HCT116 (cell line): ENCODE data around the gene MGRN1. TPM values are rescaled to one million over a fixed set of nuclear protein-coding genes. Genes with fewer than 3 reads are reported as not detected.

Experiments
- ATAC-seq: fragments of 200-7000 bp; cut with Tn5 transposase; 2 replicates; pipeline ENCODE4 v1.9.1; 2020; ENCODE audit warnings: mild to moderate bottlenecking, moderate library complexity
- BruUV-seq: library from RNA; stranded (reverse); fragments of 400-500 nt; replicated peaks from 2 replicates; lab custom pipeline; 2021; lab: Mats Ljungman, UMichigan
- CTCF ChIA-PET: fragments of 300-600 bp; sonication (Branson Sonifier 250); formaldehyde crosslinking; loops from one replicate; lab custom pipeline; 2021; ENCODE audit warnings: antibody characterized with exemption; lab: Charles Lee
- POLR2A ChIA-PET: fragments of 300-600, 350-600 bp; sonication (Branson Sonifier 250); formaldehyde crosslinking; loops from one replicate; lab custom pipeline; 2021; ENCODE audit warnings: antibody characterized with exemption; lab: Charles Lee
- RAD21 ChIA-PET, 2 experiments: fragments of 300-600 bp; sonication (Branson Sonifier 250); formaldehyde crosslinking; loops; one replicate each; lab custom pipeline; 2023; ENCODE audit warnings: low total read pairs in 2 of 2; ENCODE audit not compliant: uncharacterized antibody in 2 of 2, unreplicated experiment in 2 of 2, low non-redundant PET in 1 of 2; lab: Charles Lee
- DNase-seq: peaks from one replicate; pipeline ENCODE4 v3.0.0-alpha.2; 2010; ENCODE audit warnings: low read depth, low spot score
- H2AFZ ChIP-seq: fragments of 200-600 bp; shearing (Covaris generic), sonication (generic); 2 replicates; pipeline ENCODE4 v1.6.1; 2017; ENCODE audit warnings: low read depth, mixed run types, mixed read lengths, antibody characterized with exemption, low read length; ENCODE audit not compliant: poor library complexity, severe bottlenecking
- H3K27ac ChIP-seq: 2 replicates; pipeline ENCODE4 v1.5.1; 2012; ENCODE audit warnings: low read depth, low read length
- H3K27me3 ChIP-seq: fragments of 200-600 bp; sonication (generic); 2 replicates; pipeline ENCODE4 v1.6.1; 2016; ENCODE audit warnings: mixed run types, low read length, mixed read lengths; ENCODE audit not compliant: insufficient read depth
- H3K36me3 ChIP-seq, 2 experiments: fragments of 200-500 bp in 1 of 2; fragments of 200-600 bp in 1 of 2; sonication (Bioruptor generic) in 1 of 2; sonication (generic) in 1 of 2; 2 replicates each; pipeline versions ENCODE4 v1.5.1 to v1.6.1; 2014 to 2016; ENCODE audit warnings: low read length in 2 of 2, inconsistent platforms in 1 of 2, mixed read lengths in 1 of 2, mixed run types in 1 of 2; ENCODE audit not compliant: insufficient read depth in 2 of 2, control insufficient read depth in 1 of 2
- H3K4me1 ChIP-seq, 2 experiments: fragments of 200-600 bp in 1 of 2; sonication (generic) in 1 of 2; 2 replicates each; pipeline versions ENCODE4 v1.5.1 to v1.6.1; 2012 to 2017; ENCODE audit warnings: low read length in 2 of 2, inconsistent platforms in 1 of 2, mild to moderate bottlenecking in 1 of 2, mixed read lengths in 1 of 2, mixed run types in 1 of 2, moderate library complexity in 1 of 2; ENCODE audit not compliant: insufficient read depth in 2 of 2, control insufficient read depth in 1 of 2
- H3K4me2 ChIP-seq: fragments of 200-600 bp; sonication (generic); 2 replicates; pipeline ENCODE4 v1.6.1; 2017; ENCODE audit warnings: mixed run types, low read length, mixed read lengths
- H3K4me3 ChIP-seq, 2 experiments: fragments of 200-600 bp in 1 of 2; sonication (generic) in 1 of 2; replicated peaks in 1 of 2; 2 replicates each; pipeline ENCODE4 v1.5.1; 2011 to 2016; ENCODE audit warnings: low read length in 2 of 2, control low read depth in 1 of 2, low read depth in 1 of 2, mild to moderate bottlenecking in 1 of 2, mixed read lengths in 1 of 2, mixed run types in 1 of 2
- H3K79me2 ChIP-seq: fragments of 200-600 bp; sonication (generic); 2 replicates; pipeline ENCODE4 v1.6.1; 2017; ENCODE audit warnings: mild to moderate bottlenecking, mixed run types, low read length, moderate library complexity, mixed read lengths; ENCODE audit not compliant: insufficient read depth
- H3K9ac ChIP-seq: fragments of 200-600 bp; sonication (generic); 2 replicates; pipeline ENCODE4 v1.6.1; 2016; ENCODE audit warnings: low read length, mixed read lengths
- H3K9me2 ChIP-seq: fragments of 200-600 bp; sonication (generic), shearing (Covaris generic); 2 replicates; pipeline ENCODE4 v1.6.1; 2017; ENCODE audit warnings: mixed run types, mild to moderate bottlenecking, moderate library complexity; ENCODE audit not compliant: insufficient read depth
- H3K9me3 ChIP-seq, 2 experiments: fragments of 200-500 bp in 1 of 2; fragments of 200-600 bp in 1 of 2; sonication (Bioruptor generic) in 1 of 2; sonication (generic) in 1 of 2; 2 replicates each; pipeline ENCODE4 v1.6.1; 2014 to 2017; ENCODE audit warnings: low read length in 2 of 2, mixed read lengths in 2 of 2, inconsistent platforms in 1 of 2, low read depth in 1 of 2, mild to moderate bottlenecking in 1 of 2, mixed run types in 1 of 2, moderate library complexity in 1 of 2; ENCODE audit not compliant: control insufficient read depth in 1 of 2, insufficient read depth in 1 of 2
- H4K20me1 ChIP-seq: fragments of 200-600 bp; sonication (generic), shearing (Covaris generic); 2 replicates; pipeline ENCODE4 v1.6.1; 2017; ENCODE audit warnings: mixed run types, mild to moderate bottlenecking, moderate library complexity; ENCODE audit not compliant: insufficient read depth
- CEBPB ChIP-seq: IDR thresholded peaks from 2 replicates; pipeline ENCODE4 v1.6.1; 2012; ENCODE audit warnings: low read depth
- CTCF ChIP-seq, 3 experiments: fragments of 200-600 bp in 1 of 3; sonication (generic) in 1 of 3; IDR thresholded peaks in 2 of 3; conservative IDR thresholded peaks in 1 of 3; 2 replicates each; pipeline ENCODE4 v1.5.1; 2012 to 2017; ENCODE audit warnings: low read depth in 2 of 3, low read length in 2 of 3, antibody characterized with exemption in 1 of 3, borderline replicate concordance in 1 of 3, control low read depth in 1 of 3, mild to moderate bottlenecking in 1 of 3, mixed read lengths in 1 of 3, mixed run types in 1 of 3, moderate library complexity in 1 of 3; ENCODE audit not compliant: insufficient read depth in 1 of 3
- EGR1 ChIP-seq: IDR thresholded peaks from 2 replicates; pipeline ENCODE4 v1.6.1; 2012; ENCODE audit warnings: low read depth
- ELF1 ChIP-seq: IDR thresholded peaks from 2 replicates; pipeline ENCODE4 v1.6.1; 2012; ENCODE audit warnings: low read depth, borderline replicate concordance
- EZH2 ChIP-seq: fragments of 200-600 bp; sonication (generic); IDR thresholded peaks from 2 replicates; pipeline ENCODE4 v1.6.1; 2017; ENCODE audit warnings: antibody characterized with exemption, mixed run types
- EZH2phosphoT487 ChIP-seq: fragments of 200-600 bp; IDR thresholded peaks from 2 replicates; pipeline ENCODE4 v1.6.1; 2018; ENCODE audit warnings: antibody characterized with exemption, borderline replicate concordance
- POLR2A ChIP-seq: IDR thresholded peaks from 2 replicates; pipeline ENCODE4 v1.7.0; 2011; ENCODE audit warnings: borderline replicate concordance; ENCODE audit not compliant: insufficient read depth, insufficient read length; ENCODE audit errors: extremely low read depth
- REST ChIP-seq: IDR thresholded peaks from 2 replicates; pipeline ENCODE4 v1.6.1; 2012; ENCODE audit warnings: low read depth
- SIN3A ChIP-seq: IDR thresholded peaks from 2 replicates; pipeline ENCODE4 v1.6.1; 2012; ENCODE audit warnings: low read depth
- SRF ChIP-seq: IDR thresholded peaks from 2 replicates; pipeline ENCODE4 v1.6.1; 2012; ENCODE audit warnings: low read depth
- TCF7L2 ChIP-seq: IDR thresholded peaks from 2 replicates; pipeline ENCODE4 v1.7.0; 2011; ENCODE audit warnings: borderline replicate concordance, inconsistent platforms; ENCODE audit not compliant: insufficient read depth, insufficient read length; ENCODE audit errors: extremely low read depth
- ZFX ChIP-seq: fragments of 450-650 bp; IDR thresholded peaks from 2 replicates; pipeline ENCODE4 v1.6.1; 2017
- intact Hi-C: fragments of 100-400 bp; cut with micrococcal nuclease; formaldehyde crosslinking; loops from 2 replicates; pipeline ENCODE4 v1.10.0; 2022
- total RNA-seq: library from RNA; stranded (reverse); gene quantifications from one replicate; pipeline ENCODE4 v1.2.1, GENCODE V29; 2021; ENCODE audit not compliant: unreplicated experiment

The MGRN1 gene
- total RNA-seq, 1 experiment from 2014 or later, result 50.6 TPM

- TF ChIP-seq SIN3A (no peak), SRF (no peak), REST (no peak), TCF7L2 (no peak), ELF1 (no peak), CEBPB (no peak), EZH2phosphoT487 (no peak), POLR2A (no peak), ZFX (no peak), EZH2 (no peak), CTCF (IDR thresholded peaks at IDR 0.05 in 2 of 3, conservative IDR thresholded peaks at IDR 0.05 in 1 of 3; ENCODE audit: borderline replicate concordance in 1 of 3, insufficient read depth in 1 of 3, low read depth in 2 of 3, low read length in 2 of 3) (no peak), EGR1 (no peak)
- H3K36me3 ChIP-seq, result no peaks in the 10 kb centered on the region; a peak in 1 of 4 replicates
- no peak overlapping the region for H3K27ac ChIP-seq
- H3K27me3 ChIP-seq, result no peaks in the 10 kb centered on the region
- no peak overlapping the region for H3K4me2 ChIP-seq
- H3K4me1 ChIP-seq, result no peaks in the 10 kb centered on the region
- no TSS peak for BruUV-seq
- no peaks in the 10 kb centered on the region for H3K9me2 ChIP-seq
- ChIA-PET CTCF (interaction anchor here (1.3 kb wide), 1 partner anchor 18 kb away, joined by 3 read pairs; the partner anchor contains the start of gene MGRN1), POLR2A (no interaction called here), RAD21 (no interaction called here)
- ATAC-seq (no peak), DNase-seq (no peak)
- no peaks in the 10 kb centered on the region for H4K20me1 ChIP-seq
- H2AFZ ChIP-seq, result no peak overlapping the region
- H3K79me2 ChIP-seq, result peaks cover 80% of the 10 kb centered on the region
- no peak overlapping the region for H3K9ac ChIP-seq
- intact Hi-C loops, result no loop called here
- no peaks in the 10 kb centered on the region for H3K9me3 ChIP-seq
- H3K4me3 ChIP-seq, result no peak overlapping the region
Measured at GRCh38 chr16:4641895-4642294, 17.3 kb downstream of the MGRN1 start.
